Endodermal cell (in vitro differentiated cells): ENCODE results near the gene DOCK4. TPM values are rescaled to one million over a fixed set of nuclear protein-coding genes. Genes with fewer than 3 reads are reported as not detected.

Experiments
- DNase-seq: peaks from one replicate; pipeline ENCODE4 v3.0.0-alpha.2; 2017
- H3K27ac ChIP-seq: 2 replicates; pipeline ENCODE4 v1.5.1; 2013; ENCODE audit warnings: mild to moderate bottlenecking, low read depth, low read length, moderate library complexity
- H3K27me3 ChIP-seq: 2 replicates; pipeline ENCODE4 v1.6.1; 2013; ENCODE audit warnings: mild to moderate bottlenecking, low read length, moderate library complexity; ENCODE audit not compliant: insufficient read depth, control insufficient read depth, poor library complexity, severe bottlenecking
- H3K36me3 ChIP-seq: 2 replicates; pipeline ENCODE4 v1.7.0; 2013; ENCODE audit warnings: mild to moderate bottlenecking, low read length, moderate library complexity; ENCODE audit not compliant: control insufficient read depth, insufficient read depth
- H3K4me1 ChIP-seq: one replicate; pipeline ENCODE4 v1.7.0; 2013; ENCODE audit warnings: low read length; ENCODE audit not compliant: control insufficient read depth, insufficient read depth
- H3K4me3 ChIP-seq: 2 replicates; pipeline ENCODE4 v1.5.1; 2013; ENCODE audit warnings: mild to moderate bottlenecking, low read length, moderate library complexity
- H3K9ac ChIP-seq: 2 replicates; pipeline ENCODE4 v1.6.1; 2013; ENCODE audit warnings: mild to moderate bottlenecking, low read length, moderate library complexity; ENCODE audit not compliant: poor library complexity, severe bottlenecking; ENCODE audit errors: extremely low read depth
- H3K9me3 ChIP-seq: 2 replicates; pipeline ENCODE4 v1.6.1; 2013; ENCODE audit warnings: mild to moderate bottlenecking, low read length, moderate library complexity; ENCODE audit not compliant: control insufficient read depth
- H3K27ac Mint-ChIP-seq: 2 replicates; pipeline ENCODE4 v1.8.0; 2020; ENCODE audit warnings: mixed read lengths
- H3K27me3 Mint-ChIP-seq: 2 replicates; pipeline ENCODE4 v1.8.0; 2021; ENCODE audit warnings: mild to moderate bottlenecking, mixed read lengths; ENCODE audit not compliant: insufficient read depth
- H3K36me3 Mint-ChIP-seq: 2 replicates; pipeline ENCODE4 v1.8.0; 2020; ENCODE audit warnings: low read depth, mixed read lengths
- H3K4me1 Mint-ChIP-seq: 2 replicates; pipeline ENCODE4 v1.8.0; 2020; ENCODE audit warnings: mixed read lengths
- H3K4me3 Mint-ChIP-seq: 2 replicates; pipeline ENCODE4 v1.8.0; 2020; ENCODE audit warnings: mild to moderate bottlenecking, moderate library complexity, mixed read lengths
- H3K9me3 Mint-ChIP-seq: 2 replicates; pipeline ENCODE4 v1.8.0; 2020; ENCODE audit warnings: mild to moderate bottlenecking, mixed read lengths
- WGBS, 2 experiments: methylation state at CpG; one replicate each; pipeline versions ENCODE4 v1.1.5 to v1.1.7; 2013; ENCODE audit warnings: missing lambda C conversion rate in 2 of 2, mixed read lengths in 1 of 2; ENCODE audit not compliant: insufficient coverage in 1 of 2, insufficient read length in 1 of 2; 5-methylcytosine and 5-hydroxymethylcytosine counted together
- total RNA-seq, 2 donors: library from RNA; stranded (reverse); fragmentation: NEBNext Ultra II Directional in 1 of 2; extraction: Animal tissue kit (Norgen Biotek cat#: 25700) in 1 of 2; gene quantifications; 2 replicates in 1 of 2; 3 replicates in 1 of 2; pipeline ENCODE4 v1.2.1, GENCODE V29; 2021
- TF ChIP-seq, protein P1 (sequence below): fragments of 200-600 bp; sonication (generic); conservative IDR thresholded peaks from 2 replicates; pipeline ENCODE4 v1.5.0; 2021; ENCODE audit warnings: antibody characterized with exemption, mild to moderate bottlenecking

Gene DOCK4
- total RNA-seq, 2 donors from 2014 or later, result 11.2 to 15.3 TPM

DNA sequence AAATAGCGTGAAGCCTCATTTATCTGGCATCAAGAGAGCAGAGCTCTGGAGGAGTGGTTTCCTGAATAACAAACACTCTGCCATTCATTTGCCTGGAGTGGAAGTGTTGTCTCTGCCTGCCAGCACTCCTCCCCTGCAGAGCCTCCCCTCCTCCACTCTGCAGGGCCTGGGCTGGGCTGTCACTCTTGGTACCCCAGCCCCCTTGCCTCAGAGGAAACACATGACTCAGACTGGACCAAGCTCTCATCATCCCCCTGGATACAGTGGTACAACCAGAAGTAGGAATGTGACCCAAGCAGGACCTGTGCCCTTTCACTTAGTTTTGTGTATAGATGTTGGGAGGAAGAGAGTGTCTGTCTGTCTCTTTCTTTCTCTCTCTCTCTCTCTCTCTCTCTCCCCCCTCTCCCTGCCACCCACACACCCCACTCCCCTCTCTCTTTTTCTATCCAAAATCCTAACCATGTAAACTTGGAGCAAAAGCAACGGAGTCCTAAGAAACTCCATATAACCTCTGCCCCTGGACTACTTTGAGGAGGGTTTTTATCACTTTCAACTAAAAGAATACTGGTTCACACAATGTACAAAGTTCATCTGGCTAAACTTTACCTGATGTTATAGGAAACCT lies 43.9 kb downstream of the DOCK4 start:
- no peaks in the 10 kb centered on the region for H3K27me3 ChIP-seq
- Mint-ChIP-seq H3K4me1 (peaks cover 43% of the 10 kb centered on the region), H3K9me3 (no peaks in the 10 kb centered on the region), H3K4me3 (peak overlapping the region; percentile 21), H3K36me3 (no peaks in the 10 kb centered on the region), H3K27ac (peak overlapping the region; percentile 87), H3K27me3 (no peaks in the 10 kb centered on the region)
- WGBS, 2 experiments, result 20 to 33% methylated on average over 2 of the region's 2 CpGs
- TF ChIP-seq, protein P1, sequence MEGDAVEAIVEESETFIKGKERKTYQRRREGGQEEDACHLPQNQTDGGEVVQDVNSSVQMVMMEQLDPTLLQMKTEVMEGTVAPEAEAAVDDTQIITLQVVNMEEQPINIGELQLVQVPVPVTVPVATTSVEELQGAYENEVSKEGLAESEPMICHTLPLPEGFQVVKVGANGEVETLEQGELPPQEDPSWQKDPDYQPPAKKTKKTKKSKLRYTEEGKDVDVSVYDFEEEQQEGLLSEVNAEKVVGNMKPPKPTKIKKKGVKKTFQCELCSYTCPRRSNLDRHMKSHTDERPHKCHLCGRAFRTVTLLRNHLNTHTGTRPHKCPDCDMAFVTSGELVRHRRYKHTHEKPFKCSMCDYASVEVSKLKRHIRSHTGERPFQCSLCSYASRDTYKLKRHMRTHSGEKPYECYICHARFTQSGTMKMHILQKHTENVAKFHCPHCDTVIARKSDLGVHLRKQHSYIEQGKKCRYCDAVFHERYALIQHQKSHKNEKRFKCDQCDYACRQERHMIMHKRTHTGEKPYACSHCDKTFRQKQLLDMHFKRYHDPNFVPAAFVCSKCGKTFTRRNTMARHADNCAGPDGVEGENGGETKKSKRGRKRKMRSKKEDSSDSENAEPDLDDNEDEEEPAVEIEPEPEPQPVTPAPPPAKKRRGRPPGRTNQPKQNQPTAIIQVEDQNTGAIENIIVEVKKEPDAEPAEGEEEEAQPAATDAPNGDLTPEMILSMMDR, result no peak
- no peak overlapping the region for H3K9ac ChIP-seq
- no peaks in the 10 kb centered on the region for H3K36me3 ChIP-seq
- peak; percentile 92 for DNase-seq
- peaks cover 23% of the 10 kb centered on the region for H3K4me1 ChIP-seq
- no peaks in the 10 kb centered on the region for H3K9me3 ChIP-seq
- peak overlapping the region; percentile 36 for H3K4me3 ChIP-seq
- H3K27ac ChIP-seq, result peak overlapping the region; percentile 93

- TF ChIP-seq, protein P1, result no peak
- Histone ChIP-seq H3K36me3 (no peaks in the 10 kb centered on the region), H3K4me1 (peaks cover 23% of the 10 kb centered on the region), H3K9ac (peak overlapping the region; percentile 13), H3K27ac (peak overlapping the region; percentile 92), H3K9me3 (no peaks in the 10 kb centered on the region), H3K27me3 (no peaks in the 10 kb centered on the region), H3K4me3 (peak overlapping the region; percentile 36)
- Mint-ChIP-seq H3K4me3 (no peak overlapping the region), H3K27ac (peak overlapping the region; percentile 11), H3K36me3 (no peaks in the 10 kb centered on the region), H3K4me1 (peaks cover 43% of the 10 kb centered on the region), H3K9me3 (no peaks in the 10 kb centered on the region), H3K27me3 (no peaks in the 10 kb centered on the region)
- 0 to 52% methylated on average over 1 to 3 of the region's 3 CpGs for WGBS, 2 experiments
- DNase-seq, result no peak
Measured at GRCh38 chr7:112161253-112162141, 44.7 kb downstream of the DOCK4 start.

DNA sequence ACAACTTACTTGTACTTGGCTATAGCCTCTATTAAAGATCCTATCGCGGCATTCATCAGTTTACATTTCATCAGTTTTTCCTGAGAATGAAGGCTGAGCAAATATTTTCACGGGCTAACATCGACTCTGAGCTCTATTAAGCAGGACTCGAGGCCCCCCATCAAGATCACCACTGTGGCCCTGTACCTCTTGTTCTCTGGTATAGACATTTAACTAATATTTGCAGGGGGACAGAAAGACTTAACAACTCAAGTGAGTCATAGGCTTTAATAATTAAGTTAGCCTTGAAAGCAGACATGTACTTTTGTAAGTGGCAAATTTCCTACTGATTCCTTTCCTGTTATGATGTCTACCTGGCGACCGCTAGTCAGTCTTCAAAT lies 45.4 kb downstream of the DOCK4 start:
- H3K36me3 Mint-ChIP-seq, result no peaks in the 10 kb centered on the region
- H3K4me1 ChIP-seq, result peaks cover 23% of the 10 kb centered on the region
- H3K27me3 Mint-ChIP-seq, result no peaks in the 10 kb centered on the region
- peaks cover 43% of the 10 kb centered on the region for H3K4me1 Mint-ChIP-seq
- no peaks in the 10 kb centered on the region for H3K36me3 ChIP-seq
- H3K9me3 Mint-ChIP-seq, result no peaks in the 10 kb centered on the region
- H3K9ac ChIP-seq, result peak overlapping the region; percentile 13
- H3K9me3 ChIP-seq, result no peaks in the 10 kb centered on the region
- DNase-seq, result no peak
- 68 to 72% methylated on average over 5 to 7 of the region's 7 CpGs for WGBS, 2 experiments
- peak overlapping the region; percentile 92 for H3K27ac ChIP-seq
- TF ChIP-seq, protein P1, result no peak
- no peaks in the 10 kb centered on the region for H3K27me3 ChIP-seq
- peak overlapping the region; percentile 70 for H3K27ac Mint-ChIP-seq
- peak overlapping the region; percentile 65 for H3K4me3 ChIP-seq
- H3K4me3 Mint-ChIP-seq, result no peak overlapping the region
